Measurements from ENCODE around the gene PPP1R3E.

The PPP1R3E gene

GRCh38 chr14:23302290-23303225, at the start of gene PPP1R3E:
PPP1R3E (minus strand) TSS chr14:23302859; CDS start chr14:23302576, 283 bp downstream.
- DNase-seq (ENCODE audit: insufficient read length, low spot score) (no peak), FAIRE-seq (no peak)
- no peak for TF ChIP-seq CTCF (IDR thresholded peaks at IDR 0.05; ENCODE audit: insufficient read depth, missing control alignments)

GRCh38 chr14:23351681-23352505, 49.2 kb upstream of the PPP1R3E start:
- no peak for TF ChIP-seq CTCF (IDR thresholded peaks at IDR 0.05; ENCODE audit: insufficient read depth, missing control alignments)
- no peak for FAIRE-seq
- DNase-seq (ENCODE audit: insufficient read length, low spot score), result peak; percentile 55

GRCh38 chr14:23349156-23349845, 46.6 kb upstream of the PPP1R3E start:
- TF ChIP-seq CTCF (IDR thresholded peaks at IDR 0.05; ENCODE audit: insufficient read depth, missing control alignments), result no peak
- no peak for FAIRE-seq
- no peak for DNase-seq (ENCODE audit: insufficient read length, low spot score)

- DNase-seq (ENCODE audit: insufficient read length, low spot score) (no peak), FAIRE-seq (no peak)
- TF ChIP-seq CTCF (IDR thresholded peaks at IDR 0.05; ENCODE audit: insufficient read depth, missing control alignments), result no peak
Observed at GRCh38 chr14:23348297-23348655, 45.6 kb upstream of the PPP1R3E start.

GRCh38 chr14:23347406-23348296, 45.0 kb upstream of the PPP1R3E start:
- FAIRE-seq (no peak), DNase-seq (ENCODE audit: insufficient read length, low spot score) (no peak)
- TF ChIP-seq CTCF (IDR thresholded peaks at IDR 0.05; ENCODE audit: insufficient read depth, missing control alignments), result no peak

GRCh38 chr14:23346693-23347405, 44.2 kb upstream of the PPP1R3E start:
- FAIRE-seq, result no peak
- TF ChIP-seq CTCF (IDR thresholded peaks at IDR 0.05; ENCODE audit: insufficient read depth, missing control alignments), result no peak
- no peak for DNase-seq (ENCODE audit: insufficient read length, low spot score)

All from D721Med (cell line).